Measurements from ENCODE around the gene NLGN2.
"Not testable (repeated sequence)": the region's sequence is repeated elsewhere in the genome, so short reads cannot be mapped to it uniquely, and the experiment has no call there.

- not testable (repeated sequence) for TF ChIP-seq EP300, CTCF, POLR2AphosphoS5 (IDR thresholded peaks at IDR 0.05)
Measured at GRCh38 chr17:7365963-7366362, 41.7 kb upstream of the NLGN2 start.
